Activated CD4-positive, alpha-beta T cell treated with anti-CD3 and anti-CD28 coated beads for 4 hours (primary cell): ENCODE measurements around the gene CCDC97.
"Not testable (repeated sequence)": the region's sequence is repeated elsewhere in the genome, so short reads cannot be mapped to it uniquely, and the experiment has no call there.

Experiments
- DNase-seq, 2 donors: peaks; one replicate each; pipeline ENCODE4 v3.0.0-alpha.2; 2020

CCDC97 gene

GRCh38 chr19:41341669-41342490, 31.9 kb downstream of the CCDC97 start:
- no peak for DNase-seq

- DNase-seq: no peak
Measured at GRCh38 chr19:41344162-41344561, 34.2 kb downstream of the CCDC97 start.

GRCh38 chr19:41346916-41347315, 36.9 kb downstream of the CCDC97 start:
- DNase-seq: not testable (repeated sequence)

- DNase-seq: no peak
Measured at GRCh38 chr19:41350735-41351338, 40.9 kb downstream of the CCDC97 start.

GRCh38 chr19:41351339-41352245, 41.6 kb downstream of the CCDC97 start:
- DNase-seq: peak; percentile 82 to 84

- no peak for DNase-seq
Measured at GRCh38 chr19:41352279-41352608, 42.3 kb downstream of the CCDC97 start.

- DNase-seq: peak; percentile 76 to 77
Measured at GRCh38 chr19:41352609-41353465, 42.9 kb downstream of the CCDC97 start.

GRCh38 chr19:41353466-41354342, 43.7 kb downstream of the CCDC97 start, which contains the start of gene TGFB1:
TGFB1 (minus strand) TSS chr19:41353922; CDS start chr19:41353044, 878 bp downstream.
- peak; percentile 97 to 98 for DNase-seq

GRCh38 chr19:41354343-41354953, 44.5 kb downstream of the CCDC97 start:
- no peak for DNase-seq

- no peak for DNase-seq
Measured at GRCh38 chr19:41355035-41355434, 45.1 kb downstream of the CCDC97 start.

GRCh38 chr19:41355802-41356201, 45.8 kb downstream of the CCDC97 start:
- no peak for DNase-seq

GRCh38 chr19:41356984-41357739, 47.2 kb downstream of the CCDC97 start:
- peak; percentile 52 for DNase-seq

- no peak for DNase-seq
Measured at GRCh38 chr19:41357746-41358145, 47.8 kb downstream of the CCDC97 start.

GRCh38 chr19:41359741-41360140, 49.8 kb downstream of the CCDC97 start:
- DNase-seq: no peak

- no peak for DNase-seq
Measured at GRCh38 chr19:41362143-41362847, 52.3 kb downstream of the CCDC97 start.

- no peak for DNase-seq
Measured at GRCh38 chr19:41363371-41363752, 53.4 kb downstream of the CCDC97 start.

GRCh38 chr19:41363753-41364523, 54.0 kb downstream of the CCDC97 start, which contains the start of gene B9D2:
B9D2 (minus strand) TSS chr19:41364149; CDS start chr19:41363519, 630 bp downstream.
- DNase-seq: peak; percentile 98 to 99
